Mesothelial cell of epicardium (in vitro differentiated cells): ENCODE results near the gene PALD1. TPM values are rescaled to one million over a fixed set of nuclear protein-coding genes. Genes with fewer than 3 reads are reported as not detected.

Experiments
- DNase-seq, 2 experiments: peaks; one replicate each; pipeline ENCODE4 v3.0.0; 2021; ENCODE audit warnings: low spot score in 2 of 2; ENCODE audit not compliant: unreplicated experiment in 2 of 2
- H3K27ac Mint-ChIP-seq: 2 replicates; pipeline ENCODE4 v1.8.0; 2021; ENCODE audit warnings: mixed read lengths
- H3K27me3 Mint-ChIP-seq: 2 replicates; pipeline ENCODE4 v1.8.0; 2021; ENCODE audit warnings: low read depth, mixed read lengths
- H3K36me3 Mint-ChIP-seq: 2 replicates; pipeline ENCODE4 v1.8.0; 2021; ENCODE audit warnings: mixed read lengths
- H3K4me1 Mint-ChIP-seq: 2 replicates; pipeline ENCODE4 v1.8.0; 2021; ENCODE audit warnings: mixed read lengths
- H3K4me3 Mint-ChIP-seq: 2 replicates; pipeline ENCODE4 v1.8.0; 2021; ENCODE audit warnings: mild to moderate bottlenecking, moderate library complexity, mixed read lengths
- H3K9me3 Mint-ChIP-seq: 2 replicates; pipeline ENCODE4 v1.8.0; 2021; ENCODE audit warnings: mixed read lengths
- CTCF ChIP-seq: fragments of 200-600 bp; sonication (generic); IDR thresholded peaks from one replicate; pipeline ENCODE4 v1.5.0; 2021; ENCODE audit warnings: antibody characterized with exemption; ENCODE audit not compliant: unreplicated experiment
- total RNA-seq: library from RNA; stranded (reverse); gene quantifications from 3 replicates; pipeline ENCODE4 v1.2.1, GENCODE V29; 2021

The PALD1 gene
- total RNA-seq, 1 donor from 2014 or later: 4.9 TPM

GRCh38 chr10:70615784-70616522 is 137.4 kb downstream of the PALD1 start:
- Mint-ChIP-seq H3K27ac (no peak overlapping the region), H3K4me3 (no peak overlapping the region), H3K4me1 (peaks cover 1% of the 10 kb centered on the region), H3K27me3 (peaks cover 1% of the 10 kb centered on the region), H3K9me3 (peaks cover 34% of the 10 kb centered on the region), H3K36me3 (peaks cover 3% of the 10 kb centered on the region)
- TF ChIP-seq CTCF: no peak
- DNase-seq: no peak

- Mint-ChIP-seq H3K9me3 (peaks cover 37% of the 10 kb centered on the region), H3K27me3 (peaks cover 1% of the 10 kb centered on the region), H3K27ac (no peak overlapping the region), H3K4me1 (peaks cover 1% of the 10 kb centered on the region), H3K4me3 (no peak overlapping the region), H3K36me3 (peaks cover 3% of the 10 kb centered on the region)
- TF ChIP-seq CTCF: no peak
- no peak for DNase-seq
Measured at GRCh38 chr10:70616761-70617160, 138.2 kb downstream of the PALD1 start.

Other genes starting within 250 kb of the PALD1 start
- gene PPA1, start 245.3 kb upstream of the PALD1 start, total RNA-seq: 73.5 to 78.2 TPM (median 75.7 TPM) in 3 replicates
- gene NPFFR1, start 194.8 kb upstream of the PALD1 start, total RNA-seq: 0.11 to 0.14 TPM (median 0.13 TPM) in 3 replicates
- 12.2 to 15.7 TPM (median 13.8 TPM) in 3 replicates for gene LRRC20, start 96.1 kb upstream of the PALD1 start, total RNA-seq
- gene EIF4EBP2, start 74.6 kb upstream of the PALD1 start, total RNA-seq: 71.1 to 72.3 TPM (median 71.4 TPM) in 3 replicates
- not detected in 3 replicates for gene NODAL, start 37.1 kb upstream of the PALD1 start, total RNA-seq
- 0.13 to 0.20 TPM in 2 of 3 replicates, not detected in the other for gene PRF1, start 124.0 kb downstream of the PALD1 start, total RNA-seq
- gene ADAMTS14, start 193.7 kb downstream of the PALD1 start, total RNA-seq: 3.2 to 4.1 TPM (median 3.9 TPM) in 3 replicates